Neural progenitor cell (in vitro differentiated cells): Measurements from ENCODE around the gene FES. TPM values are rescaled to one million over a fixed set of nuclear protein-coding genes. Genes with fewer than 3 reads are reported as not detected.

ENCODE experiments used
- DNase-seq: peaks from one replicate; pipeline ENCODE4 v3.0.0-alpha.2; 2016; ENCODE audit warnings: low spot score
- H2AFZ ChIP-seq: fragments of 200-600 bp; sonication (generic); replicated peaks from 2 replicates; pipeline ENCODE4 v1.6.1; 2016; ENCODE audit warnings: antibody characterized with exemption
- H3F3A ChIP-seq: fragments of 200-600 bp; sonication (generic); 2 replicates; pipeline ENCODE4 v1.6.1; 2016; ENCODE audit warnings: antibody characterized with exemption, low read depth
- H3K27ac ChIP-seq: fragments of 200-600 bp; sonication (generic); 2 replicates; pipeline ENCODE4 v1.5.1; 2016; ENCODE audit warnings: mild to moderate bottlenecking
- H3K27me3 ChIP-seq: fragments of 200-600 bp; sonication (generic); 2 replicates; pipeline ENCODE4 v1.6.1; 2016; ENCODE audit warnings: mild to moderate bottlenecking, moderate library complexity
- H3K36me3 ChIP-seq: fragments of 200-600 bp; sonication (generic); 2 replicates; pipeline ENCODE4 v1.5.1; 2016
- H3K4me1 ChIP-seq: fragments of 200-600 bp; sonication (generic); 2 replicates; pipeline ENCODE4 v1.6.1; 2016; ENCODE audit warnings: mixed run types
- H3K4me2 ChIP-seq: fragments of 200-600 bp; sonication (generic); 2 replicates; pipeline ENCODE4 v1.6.1; 2016
- H3K4me3 ChIP-seq: fragments of 200-600 bp; sonication (generic); 2 replicates; pipeline ENCODE4 v1.5.1; 2016
- H3K79me2 ChIP-seq: fragments of 200-600 bp; sonication (generic); 2 replicates; pipeline ENCODE4 v1.6.1; 2016; ENCODE audit warnings: low read depth
- H3K9ac ChIP-seq: fragments of 200-600 bp; sonication (generic); 2 replicates; pipeline ENCODE4 v1.6.1; 2016
- H3K9me3 ChIP-seq: fragments of 200-600 bp; sonication (generic); 2 replicates; pipeline ENCODE4 v1.5.1; 2016; ENCODE audit warnings: low read depth
- H4K20me1 ChIP-seq: fragments of 200-600 bp; sonication (generic); 2 replicates; pipeline ENCODE4 v1.6.1; 2016; ENCODE audit warnings: low read depth
- H3K27ac Mint-ChIP-seq: 3 replicates; pipeline ENCODE4 v1.8.0; 2021; ENCODE audit warnings: mixed read lengths
- H3K27me3 Mint-ChIP-seq: 2 replicates; pipeline ENCODE4 v1.8.0; 2022; ENCODE audit warnings: low read depth, mild to moderate bottlenecking, inconsistent platforms, moderate library complexity, mixed read lengths; ENCODE audit not compliant: insufficient read depth
- H3K36me3 Mint-ChIP-seq: 3 replicates; pipeline ENCODE4 v1.8.0; 2021; ENCODE audit warnings: mixed read lengths
- H3K4me1 Mint-ChIP-seq: 3 replicates; pipeline ENCODE4 v1.8.0; 2021; ENCODE audit warnings: mixed read lengths
- H3K4me3 Mint-ChIP-seq: 3 replicates; pipeline ENCODE4 v1.8.0; 2021; ENCODE audit warnings: mild to moderate bottlenecking, moderate library complexity, mixed read lengths
- H3K9me3 Mint-ChIP-seq: 3 replicates; pipeline ENCODE4 v1.8.0; 2020; ENCODE audit warnings: mixed read lengths
- CTCF ChIP-seq: fragments of 200-600 bp; sonication (generic); IDR thresholded peaks from 2 replicates; pipeline ENCODE4 v1.5.1; 2017; ENCODE audit warnings: antibody characterized with exemption, mild to moderate bottlenecking
- EZH2 ChIP-seq: fragments of 200-600 bp; sonication (generic); IDR thresholded peaks from 2 replicates; pipeline ENCODE4 v1.6.1; 2017; ENCODE audit warnings: antibody characterized with exemption, mild to moderate bottlenecking, moderate library complexity
- EZH2phosphoT487 ChIP-seq: fragments of 200-600 bp; sonication (generic); IDR thresholded peaks from 2 replicates; pipeline ENCODE4 v1.6.1; 2017; ENCODE audit warnings: antibody characterized with exemption
- total RNA-seq: library from RNA; depleted of rRNA; stranded (reverse); fragments of >200 nt; gene quantifications from 2 replicates; pipeline ENCODE4 v1.2.3, GENCODE V29; 2015; ENCODE audit warnings: low replicate concordance

Gene FES
- total RNA-seq, 1 donor from 2014 or later, result 11.7 TPM

GRCh38 chr15:90889736-90890456, 5.6 kb downstream of the FES start:
- Histone ChIP-seq H3K9me3 (no peaks in the 10 kb centered on the region), H3K27me3 (no peaks in the 10 kb centered on the region), H3K36me3 (no peaks in the 10 kb centered on the region), H3F3A (peaks cover 7% of the 10 kb centered on the region), H3K4me2 (no peak overlapping the region), H3K27ac (no peak overlapping the region), H3K4me1 (no peaks in the 10 kb centered on the region), H4K20me1 (no peaks in the 10 kb centered on the region), H3K79me2 (no peaks in the 10 kb centered on the region), H2AFZ (no peak overlapping the region), H3K4me3 (no peak overlapping the region), H3K9ac (no peak overlapping the region)
- TF ChIP-seq EZH2phosphoT487 (no peak), CTCF (no peak), EZH2 (no peak)
- no peaks in the 10 kb centered on the region for H3K9me3 Mint-ChIP-seq
- peaks cover 13% of the 10 kb centered on the region for H3K4me1 Mint-ChIP-seq
- H3K27ac Mint-ChIP-seq, result no peak overlapping the region
- H3K27me3 Mint-ChIP-seq, result peaks cover 4% of the 10 kb centered on the region
- DNase-seq, result no peak
- no peaks in the 10 kb centered on the region for H3K36me3 Mint-ChIP-seq
- no peak overlapping the region for H3K4me3 Mint-ChIP-seq

GRCh38 chr15:90890839-90891238, 6.5 kb downstream of the FES start:
- H3K36me3 ChIP-seq, result no peaks in the 10 kb centered on the region
- no peaks in the 10 kb centered on the region for H3K27me3 ChIP-seq
- H3K4me1 ChIP-seq, result no peaks in the 10 kb centered on the region
- H3K4me3 ChIP-seq, result no peak overlapping the region
- no peak overlapping the region for H3K27ac ChIP-seq
- no peak overlapping the region for H3K9ac ChIP-seq
- Mint-ChIP-seq H3K36me3 (no peaks in the 10 kb centered on the region), H3K9me3 (no peaks in the 10 kb centered on the region), H3K4me3 (no peak overlapping the region), H3K27ac (no peak overlapping the region), H3K27me3 (peaks cover 2% of the 10 kb centered on the region), H3K4me1 (peaks cover 8% of the 10 kb centered on the region)
- no peak overlapping the region for H2AFZ ChIP-seq
- no peak for DNase-seq
- H4K20me1 ChIP-seq, result no peaks in the 10 kb centered on the region
- TF ChIP-seq EZH2phosphoT487 (no peak), EZH2 (no peak), CTCF (no peak)
- no peaks in the 10 kb centered on the region for H3K79me2 ChIP-seq
- no peaks in the 10 kb centered on the region for H3K9me3 ChIP-seq
- no peak overlapping the region for H3K4me2 ChIP-seq
- peaks cover 3% of the 10 kb centered on the region for H3F3A ChIP-seq

- H3F3A ChIP-seq, result peaks cover 3% of the 10 kb centered on the region
- H3K9me3 ChIP-seq, result no peaks in the 10 kb centered on the region
- H3K27me3 Mint-ChIP-seq, result peaks cover 2% of the 10 kb centered on the region
- H2AFZ ChIP-seq, result no peak overlapping the region
- H3K4me3 ChIP-seq, result no peak overlapping the region
- H3K79me2 ChIP-seq, result no peaks in the 10 kb centered on the region
- H3K27ac Mint-ChIP-seq, result no peak overlapping the region
- no peaks in the 10 kb centered on the region for H3K36me3 Mint-ChIP-seq
- H3K9me3 Mint-ChIP-seq, result no peaks in the 10 kb centered on the region
- no peaks in the 10 kb centered on the region for H3K27me3 ChIP-seq
- no peak overlapping the region for H3K9ac ChIP-seq
- H3K4me3 Mint-ChIP-seq, result no peak overlapping the region
- DNase-seq, result no peak
- H3K4me1 Mint-ChIP-seq, result peaks cover 3% of the 10 kb centered on the region
- no peaks in the 10 kb centered on the region for H4K20me1 ChIP-seq
- H3K4me1 ChIP-seq, result no peaks in the 10 kb centered on the region
- H3K36me3 ChIP-seq, result no peaks in the 10 kb centered on the region
- no peak overlapping the region for H3K4me2 ChIP-seq
- no peak overlapping the region for H3K27ac ChIP-seq
- no peak for TF ChIP-seq CTCF
- no peak for TF ChIP-seq EZH2phosphoT487
- no peak for TF ChIP-seq EZH2
These were observed 7.1 kb downstream of the FES start for GRCh38 chr15:90891346-90891949.
